HPDE6-E6E7 (cell line): ENCODE data around the gene TM4SF5.

Source experiments
- DNase-seq: peaks from one replicate; pipeline ENCODE4 v3.0.0; 2011; ENCODE audit warnings: missing footprints; ENCODE audit errors: extremely low spot score

TM4SF5 gene

GRCh38 chr17:4747847-4748246, 23.8 kb upstream of the TM4SF5 start:
- DNase-seq: no peak

- DNase-seq: no peak
Measured at GRCh38 chr17:4748686-4749085, 23.0 kb upstream of the TM4SF5 start.

- no peak for DNase-seq
Measured at GRCh38 chr17:4750606-4751005, 21.1 kb upstream of the TM4SF5 start.

- DNase-seq: no peak
Measured at GRCh38 chr17:4751932-4752331, 19.8 kb upstream of the TM4SF5 start.

GRCh38 chr17:4753392-4753791, 18.3 kb upstream of the TM4SF5 start:
- DNase-seq: no peak

- no peak for DNase-seq
Measured at GRCh38 chr17:4759776-4760236, 11.9 kb upstream of the TM4SF5 start.

- DNase-seq: no peak
Measured at GRCh38 chr17:4764595-4764994, 7.1 kb upstream of the TM4SF5 start.

GRCh38 chr17:4766201-4766600, 5.5 kb upstream of the TM4SF5 start:
- DNase-seq: no peak

- no peak for DNase-seq
Measured at GRCh38 chr17:4766723-4767122, 5.0 kb upstream of the TM4SF5 start.

- DNase-seq: no peak
Measured at GRCh38 chr17:4768298-4768697, 3.4 kb upstream of the TM4SF5 start.

- DNase-seq: no peak
Measured at GRCh38 chr17:4769628-4770027, 2.1 kb upstream of the TM4SF5 start.

GRCh38 chr17:4772235-4772613, 538 bp downstream of the TM4SF5 start:
- no peak for DNase-seq

- DNase-seq: no peak
Measured at GRCh38 chr17:4777969-4778760, 6.5 kb downstream of the TM4SF5 start.

GRCh38 chr17:4780325-4780955, 8.8 kb downstream of the TM4SF5 start:
- DNase-seq: no peak

GRCh38 chr17:4782652-4783051, 11.0 kb downstream of the TM4SF5 start:
- DNase-seq: no peak

GRCh38 chr17:4785311-4786105, 13.8 kb downstream of the TM4SF5 start:
- DNase-seq: no peak

GRCh38 chr17:4786106-4786511, 14.4 kb downstream of the TM4SF5 start, which contains the start of gene VMO1:
VMO1 (minus strand) TSS chr17:4786364; CDS start chr17:4786352, 12 bp downstream.
- DNase-seq: no peak

- no peak for DNase-seq
Measured at GRCh38 chr17:4786516-4786915, 14.8 kb downstream of the TM4SF5 start.

- DNase-seq: no peak
Measured at GRCh38 chr17:4788159-4788806, 16.6 kb downstream of the TM4SF5 start.

GRCh38 chr17:4788807-4789700, 17.4 kb downstream of the TM4SF5 start, which contains the start of gene GLTPD2:
GLTPD2 (plus strand) TSS chr17:4788964; CDS start chr17:4789012, 48 bp downstream.
- DNase-seq: no peak

- no peak for DNase-seq
Measured at GRCh38 chr17:4789701-4789950, 17.9 kb downstream of the TM4SF5 start.
